Glutamatergic neuron (in vitro differentiated cells): ENCODE measurements around the gene CHST15. TPM values are rescaled to one million over a fixed set of nuclear protein-coding genes. Genes with fewer than 3 reads are reported as not detected.

ENCODE experiments used
- DNase-seq: peaks from one replicate; pipeline ENCODE4 v3.0.0; 2022
- H3K27ac Mint-ChIP-seq: one replicate; pipeline ENCODE4 v1.8.0; 2020; ENCODE audit warnings: mild to moderate bottlenecking, mixed read lengths, inconsistent platforms; ENCODE audit not compliant: unreplicated experiment
- H3K27me3 Mint-ChIP-seq: one replicate; pipeline ENCODE4 v1.8.0; 2020; ENCODE audit warnings: mild to moderate bottlenecking, moderate library complexity, mixed read lengths, inconsistent platforms; ENCODE audit not compliant: unreplicated experiment
- H3K36me3 Mint-ChIP-seq: one replicate; pipeline ENCODE4 v1.8.0; 2020; ENCODE audit warnings: mild to moderate bottlenecking, mixed read lengths, inconsistent platforms; ENCODE audit not compliant: unreplicated experiment
- H3K4me1 Mint-ChIP-seq: one replicate; pipeline ENCODE4 v1.8.0; 2020; ENCODE audit warnings: mild to moderate bottlenecking, low read depth, mixed read lengths, inconsistent platforms; ENCODE audit not compliant: unreplicated experiment
- H3K4me3 Mint-ChIP-seq: one replicate; pipeline ENCODE4 v1.8.0; 2020; ENCODE audit warnings: mild to moderate bottlenecking, mixed read lengths, inconsistent platforms; ENCODE audit not compliant: unreplicated experiment
- H3K9me3 Mint-ChIP-seq: one replicate; pipeline ENCODE4 v1.8.0; 2020; ENCODE audit warnings: mild to moderate bottlenecking, moderate library complexity, mixed read lengths, inconsistent platforms; ENCODE audit not compliant: unreplicated experiment
- total RNA-seq: library from RNA; stranded (reverse); fragmentation: NEBNext Ultra II Directional; extraction: Animal tissue kit (Norgen Biotek cat#: 25700); gene quantifications from one replicate; pipeline ENCODE4 v1.2.1, GENCODE V29; 2021; ENCODE audit not compliant: unreplicated experiment
- TF ChIP-seq, protein P1 (sequence below): fragments of 200-600 bp; sonication (generic); IDR thresholded peaks from one replicate; pipeline ENCODE4 v1.5.0; 2021; ENCODE audit not compliant: partially characterized antibody, unreplicated experiment

The CHST15 gene
- total RNA-seq, 1 donor from 2014 or later = 2.4 TPM

DNA sequence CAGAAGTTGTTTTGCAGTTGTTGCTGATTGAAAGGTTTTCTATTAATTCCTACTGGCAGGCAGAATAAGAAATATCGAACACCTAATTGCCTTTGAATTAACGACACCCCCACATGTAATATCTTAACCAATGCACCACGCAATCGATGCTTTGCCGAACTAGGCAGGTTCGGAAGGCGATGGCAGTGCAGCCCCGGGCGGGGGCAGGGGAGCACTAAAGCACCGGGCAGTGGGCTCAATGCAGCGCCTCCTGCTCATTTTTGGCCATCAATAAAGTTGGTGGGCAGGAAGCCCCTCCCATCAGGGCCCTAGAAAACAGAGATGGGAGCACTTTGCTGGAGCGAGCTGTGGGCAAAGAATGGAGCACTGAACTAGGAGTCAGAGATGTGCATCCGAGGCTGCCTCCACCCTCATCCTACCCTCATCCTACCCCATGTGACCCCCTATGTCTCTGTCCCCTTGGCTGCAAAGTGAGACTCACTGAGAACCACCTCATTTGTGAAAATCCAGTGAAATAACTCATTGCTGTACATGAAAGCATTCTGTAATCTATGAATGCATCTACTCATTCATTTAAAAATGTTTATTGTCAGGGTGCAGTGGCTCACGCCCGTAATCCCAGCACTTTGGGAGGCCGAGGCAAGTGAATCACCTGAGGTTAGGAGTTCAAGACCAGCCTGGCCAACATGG is 19.6 kb upstream of the CHST15 start:
- Mint-ChIP-seq H3K27me3 (peaks cover 9% of the 10 kb centered on the region), H3K36me3 (no peaks in the 10 kb centered on the region), H3K4me3 (no peak overlapping the region), H3K9me3 (peaks cover 4% of the 10 kb centered on the region), H3K27ac (no peak overlapping the region), H3K4me1 (no peaks in the 10 kb centered on the region)
- DNase-seq = no peak
- TF ChIP-seq, protein P1, sequence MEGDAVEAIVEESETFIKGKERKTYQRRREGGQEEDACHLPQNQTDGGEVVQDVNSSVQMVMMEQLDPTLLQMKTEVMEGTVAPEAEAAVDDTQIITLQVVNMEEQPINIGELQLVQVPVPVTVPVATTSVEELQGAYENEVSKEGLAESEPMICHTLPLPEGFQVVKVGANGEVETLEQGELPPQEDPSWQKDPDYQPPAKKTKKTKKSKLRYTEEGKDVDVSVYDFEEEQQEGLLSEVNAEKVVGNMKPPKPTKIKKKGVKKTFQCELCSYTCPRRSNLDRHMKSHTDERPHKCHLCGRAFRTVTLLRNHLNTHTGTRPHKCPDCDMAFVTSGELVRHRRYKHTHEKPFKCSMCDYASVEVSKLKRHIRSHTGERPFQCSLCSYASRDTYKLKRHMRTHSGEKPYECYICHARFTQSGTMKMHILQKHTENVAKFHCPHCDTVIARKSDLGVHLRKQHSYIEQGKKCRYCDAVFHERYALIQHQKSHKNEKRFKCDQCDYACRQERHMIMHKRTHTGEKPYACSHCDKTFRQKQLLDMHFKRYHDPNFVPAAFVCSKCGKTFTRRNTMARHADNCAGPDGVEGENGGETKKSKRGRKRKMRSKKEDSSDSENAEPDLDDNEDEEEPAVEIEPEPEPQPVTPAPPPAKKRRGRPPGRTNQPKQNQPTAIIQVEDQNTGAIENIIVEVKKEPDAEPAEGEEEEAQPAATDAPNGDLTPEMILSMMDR = no peak

DNA sequence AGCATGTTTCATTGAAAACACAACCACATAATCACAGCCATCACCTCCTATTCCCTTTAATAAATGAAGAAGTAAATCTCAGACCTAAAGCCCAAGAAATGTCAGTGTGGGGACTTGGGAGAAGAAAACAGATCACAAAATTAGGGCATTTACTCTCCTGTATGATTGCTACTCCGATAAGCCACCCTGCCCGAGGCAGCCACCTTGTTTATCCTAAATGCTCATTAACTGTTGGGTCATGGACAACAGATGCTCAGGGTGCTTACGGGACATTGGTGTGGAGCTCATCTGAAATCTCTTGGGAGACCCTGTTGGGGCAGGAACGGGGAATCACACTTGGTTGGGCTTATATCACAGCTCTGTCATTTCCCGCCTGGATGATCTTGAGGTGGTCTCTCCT is 17.5 kb upstream of the CHST15 start:
- peaks cover 12% of the 10 kb centered on the region for H3K4me1 Mint-ChIP-seq
- H3K27ac Mint-ChIP-seq = no peak overlapping the region
- H3K4me3 Mint-ChIP-seq = no peak overlapping the region
- peaks cover 7% of the 10 kb centered on the region for H3K27me3 Mint-ChIP-seq
- H3K36me3 Mint-ChIP-seq = no peaks in the 10 kb centered on the region
- TF ChIP-seq, protein P1 = no peak
- H3K9me3 Mint-ChIP-seq = peaks cover 6% of the 10 kb centered on the region
- DNase-seq = no peak

GRCh38 chr10:124109261-124109660 is 15.9 kb upstream of the CHST15 start:
- Mint-ChIP-seq H3K27me3 (peaks cover 11% of the 10 kb centered on the region), H3K36me3 (peaks cover under 1% of the 10 kb centered on the region), H3K27ac (no peak overlapping the region), H3K9me3 (peaks cover 6% of the 10 kb centered on the region), H3K4me1 (peaks cover 15% of the 10 kb centered on the region), H3K4me3 (no peak overlapping the region)
- TF ChIP-seq, protein P1 = no peak
- DNase-seq = no peak

- peaks cover 9% of the 10 kb centered on the region for H3K27me3 Mint-ChIP-seq
- peaks cover 6% of the 10 kb centered on the region for H3K9me3 Mint-ChIP-seq
- peaks cover 5% of the 10 kb centered on the region for H3K36me3 Mint-ChIP-seq
- H3K4me3 Mint-ChIP-seq = no peak overlapping the region
- peaks cover 15% of the 10 kb centered on the region for H3K4me1 Mint-ChIP-seq
- DNase-seq = no peak
- no peak overlapping the region for H3K27ac Mint-ChIP-seq
- TF ChIP-seq, protein P1 = no peak
These were observed 13.7 kb upstream of the CHST15 start for GRCh38 chr10:124107072-124107471.

GRCh38 chr10:124106241-124106879 is 13.0 kb upstream of the CHST15 start:
- Mint-ChIP-seq H3K27me3 (peaks cover 9% of the 10 kb centered on the region), H3K4me3 (no peak overlapping the region), H3K4me1 (peaks cover 15% of the 10 kb centered on the region), H3K27ac (peak overlapping the region; percentile 20), H3K36me3 (peaks cover 5% of the 10 kb centered on the region), H3K9me3 (peaks cover 6% of the 10 kb centered on the region)
- TF ChIP-seq, protein P1 = no peak
- no peak for DNase-seq
